GM04503 (cell line): ENCODE results near the gene KCTD15.

Experiments
- DNase-seq: peaks from one replicate; pipeline ENCODE4 v3.0.0-alpha.2; 2012; ENCODE audit warnings: low read depth

KCTD15 gene

DNA sequence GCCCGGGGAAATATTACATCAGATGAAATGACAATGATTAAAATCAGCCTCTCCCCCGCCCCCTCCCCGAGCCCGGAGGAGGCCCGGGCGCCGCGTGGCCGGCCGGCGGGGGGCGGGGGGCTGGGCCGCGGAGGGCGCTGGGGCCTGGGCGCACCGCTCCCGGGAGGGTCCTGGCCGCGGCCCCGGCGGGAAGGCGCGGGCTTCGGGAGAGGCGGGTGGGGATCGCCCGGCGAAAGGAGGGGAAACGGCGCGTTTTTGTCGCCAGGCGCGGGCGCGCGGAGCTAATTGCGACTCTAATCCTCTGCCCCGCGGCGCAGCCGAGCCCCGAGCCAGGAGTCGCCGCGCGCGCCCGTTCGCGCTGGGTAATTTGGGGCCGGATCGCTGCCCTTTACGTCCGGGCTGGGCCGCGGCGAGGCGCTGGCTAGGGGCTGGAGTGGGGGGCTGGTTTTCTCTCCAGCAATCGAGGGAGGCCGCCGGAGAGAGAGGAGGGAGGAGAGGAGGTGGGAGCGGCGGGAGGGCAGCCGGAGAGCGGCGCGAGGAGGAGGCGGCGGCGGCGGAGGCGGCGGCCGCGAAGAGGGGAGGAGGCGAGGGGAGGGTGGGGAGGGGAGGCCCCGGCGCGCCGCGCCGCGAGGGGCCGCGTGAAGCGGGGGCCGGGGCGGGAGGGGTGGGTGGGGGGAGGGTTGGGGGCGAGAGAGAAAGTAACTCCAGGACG lies at the start of gene KCTD15:
Gene KCTD15, plus strand, starts transcription at position 707 of the 712 bp plus-strand sequence. CDS start 3,585 bp downstream, outside the sequence.
- no peak for DNase-seq

- DNase-seq, result no peak
Measured at GRCh38 chr19:33747273-33747672, 49.4 kb upstream of the KCTD15 start.

DNA sequence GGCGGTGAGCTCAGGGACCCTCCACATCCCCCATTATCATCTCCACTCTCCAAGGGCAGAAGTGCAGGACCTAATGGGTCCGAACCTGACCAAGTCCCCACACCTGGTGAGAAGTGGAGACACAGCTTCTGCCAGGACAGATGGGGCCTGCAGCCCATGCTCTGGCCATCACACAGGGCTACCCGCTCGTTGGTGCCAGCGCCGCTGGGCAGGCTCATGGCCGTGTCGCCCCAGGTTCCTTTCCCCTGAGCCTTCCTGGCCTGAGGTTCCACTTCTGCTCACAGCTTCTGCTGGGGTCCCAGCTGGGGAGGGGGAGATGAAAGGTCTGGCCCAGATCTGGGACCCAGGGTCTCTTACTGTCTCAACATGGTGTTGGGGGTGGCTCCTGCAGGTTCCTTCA lies 48.4 kb upstream of the KCTD15 start:
- DNase-seq, result no peak

GRCh38 chr19:33749016-33749415 lies 47.7 kb upstream of the KCTD15 start:
- no peak for DNase-seq

GRCh38 chr19:33749619-33750175 lies 47.0 kb upstream of the KCTD15 start:
- DNase-seq, result no peak

DNA sequence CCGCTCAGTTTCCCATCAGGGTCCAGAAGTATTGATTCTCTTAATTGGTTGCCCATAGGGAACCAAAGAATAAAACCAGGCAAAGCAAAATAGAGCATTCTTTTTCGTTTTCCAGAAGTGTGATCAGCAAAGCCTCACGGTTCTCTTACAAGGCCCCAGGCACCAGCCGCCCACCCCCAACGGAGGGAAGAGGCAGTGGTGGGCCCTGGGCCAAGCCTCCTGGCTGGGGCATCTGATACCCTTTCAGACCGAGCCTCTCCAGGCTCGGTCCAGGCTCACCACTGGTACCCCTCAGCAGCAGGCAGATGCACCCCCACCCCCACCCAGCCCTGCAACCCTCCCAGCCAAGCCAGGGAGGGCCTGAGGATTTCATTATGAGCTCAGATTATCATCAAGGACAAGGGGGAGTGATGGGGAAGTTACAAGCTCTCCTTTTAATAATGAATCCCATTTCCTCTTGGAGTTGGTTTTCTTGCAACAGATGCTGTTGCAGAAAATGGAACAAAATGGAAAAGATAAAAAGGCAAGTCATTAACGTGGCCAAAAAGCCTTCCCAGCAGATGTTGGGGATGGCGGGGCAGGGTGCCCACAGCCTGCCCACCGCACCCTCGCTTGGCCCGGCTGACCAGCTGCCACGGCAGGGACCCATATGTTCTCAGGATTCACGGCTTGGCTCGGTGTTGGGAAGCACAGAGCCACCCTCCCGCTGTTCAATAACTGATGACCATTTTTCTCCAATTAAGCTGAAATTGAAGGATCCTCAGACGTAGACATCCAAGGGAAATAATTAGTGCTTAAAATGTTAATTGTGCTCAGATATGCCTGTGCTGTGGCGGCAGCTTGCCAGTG lies 45.9 kb upstream of the KCTD15 start:
- DNase-seq, result no peak

- no peak for DNase-seq
Measured at GRCh38 chr19:33751436-33751770, 45.3 kb upstream of the KCTD15 start.

DNA sequence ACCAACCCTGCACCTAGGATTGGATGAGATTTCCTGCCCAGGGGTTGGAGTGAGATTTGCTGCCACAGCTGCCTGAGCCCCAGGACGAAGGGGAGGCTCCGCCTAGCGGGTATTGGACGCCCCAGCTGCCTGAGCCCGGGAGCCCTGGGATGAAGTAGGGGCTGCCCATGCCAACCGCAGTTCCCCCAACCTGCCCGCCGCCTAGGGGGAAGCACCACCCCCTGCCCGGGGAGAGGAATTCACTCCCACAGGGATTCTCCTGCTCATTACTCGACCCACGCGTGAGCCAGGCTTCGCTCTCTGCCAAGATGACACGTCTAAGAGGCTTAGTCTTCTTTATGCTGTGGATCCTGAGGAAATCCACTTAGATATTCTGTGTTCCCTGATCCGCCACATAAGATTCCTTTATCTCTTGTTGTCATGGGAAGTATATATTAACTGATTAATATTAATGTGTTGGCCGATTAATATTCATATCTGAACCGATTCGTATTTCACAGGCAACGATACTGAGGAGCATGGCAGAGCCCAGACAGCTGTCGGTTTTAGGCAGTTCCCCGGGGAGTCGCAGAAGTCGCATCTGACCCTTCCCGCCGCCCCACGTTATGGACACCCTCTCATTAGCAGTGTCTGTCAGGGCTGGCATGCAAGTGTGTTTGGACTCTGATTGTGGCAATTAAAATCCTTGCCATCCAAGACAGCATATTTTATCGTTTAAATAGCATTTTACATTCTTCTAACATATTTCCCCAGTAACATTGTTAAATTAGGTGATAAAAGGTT lies 44.5 kb upstream of the KCTD15 start:
- DNase-seq, result no peak

- DNase-seq, result no peak
Measured at GRCh38 chr19:33752945-33753344, 43.7 kb upstream of the KCTD15 start.

GRCh38 chr19:33754361-33754760 lies 42.3 kb upstream of the KCTD15 start:
- no peak for DNase-seq

DNA sequence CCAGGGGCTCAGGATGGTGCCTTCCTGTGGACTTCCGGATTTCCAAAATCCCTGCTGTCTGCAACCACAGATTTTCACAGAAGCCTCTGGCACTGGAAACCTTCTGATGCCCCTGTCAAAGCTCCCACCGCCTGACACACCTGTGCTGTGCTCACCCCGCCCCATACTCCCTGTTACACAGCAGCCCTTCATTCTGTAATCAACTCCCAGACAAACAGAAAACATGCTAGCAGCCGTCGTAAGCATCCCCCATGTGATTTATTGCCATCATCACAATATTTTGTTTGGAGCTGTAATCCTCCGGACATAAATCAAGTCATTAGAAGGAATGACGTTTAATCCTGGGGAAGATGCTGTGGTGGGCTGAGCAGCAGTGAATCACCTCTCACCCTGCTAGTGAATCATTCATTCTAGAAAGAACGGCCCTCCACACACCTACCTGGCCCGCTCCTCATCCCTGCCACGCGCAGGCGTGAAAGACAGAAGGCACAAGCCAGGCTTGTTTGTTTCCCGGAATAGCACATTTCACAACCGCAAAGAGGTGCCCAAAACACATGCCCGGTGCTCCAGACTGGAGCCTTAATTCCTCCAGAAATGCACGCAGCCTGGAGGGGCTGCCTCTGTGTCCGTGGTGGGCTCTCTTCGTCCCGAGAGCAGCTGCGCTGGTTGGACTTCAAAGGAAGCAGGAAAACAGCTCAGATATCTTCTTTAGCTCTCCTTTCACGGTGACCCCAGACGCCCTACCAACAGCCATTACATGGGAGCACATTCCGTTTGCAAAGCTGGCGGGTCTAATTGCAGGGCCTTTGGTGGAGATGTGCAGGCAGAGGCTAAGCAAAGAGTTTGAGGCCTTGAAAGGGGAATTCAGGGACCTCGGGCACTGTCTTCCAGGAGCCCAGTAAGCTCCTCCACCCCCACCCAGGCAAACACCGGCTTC lies 41.3 kb upstream of the KCTD15 start:
- DNase-seq, result no peak

- no peak for DNase-seq
Measured at GRCh38 chr19:33756177-33756576, 40.5 kb upstream of the KCTD15 start.

DNA sequence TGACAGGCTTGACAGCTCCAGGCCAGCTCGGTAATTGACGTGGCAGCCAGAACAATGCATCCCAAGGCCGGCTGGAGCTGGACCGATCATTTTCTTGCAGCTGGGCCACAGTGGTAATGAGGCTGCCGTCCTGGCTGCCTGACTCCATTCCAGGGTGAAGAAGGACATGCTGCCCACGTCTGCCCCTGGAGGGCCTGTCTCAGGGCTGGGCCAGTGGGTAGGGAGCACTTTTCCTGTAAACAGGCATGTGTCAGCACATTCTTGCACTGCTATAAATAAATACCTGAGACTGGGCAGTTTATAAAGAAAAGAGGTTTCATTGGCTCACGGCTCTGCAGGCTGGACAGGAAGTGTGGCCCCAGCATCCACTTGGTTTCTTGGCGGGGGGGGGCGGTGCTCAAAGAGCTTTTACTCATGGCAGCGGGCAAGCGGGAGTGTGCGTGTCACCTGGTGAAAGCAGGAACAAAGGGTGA lies 38.1 kb upstream of the KCTD15 start:
- no peak for DNase-seq

- no peak for DNase-seq
Measured at GRCh38 chr19:33759356-33759755, 37.3 kb upstream of the KCTD15 start.

DNA sequence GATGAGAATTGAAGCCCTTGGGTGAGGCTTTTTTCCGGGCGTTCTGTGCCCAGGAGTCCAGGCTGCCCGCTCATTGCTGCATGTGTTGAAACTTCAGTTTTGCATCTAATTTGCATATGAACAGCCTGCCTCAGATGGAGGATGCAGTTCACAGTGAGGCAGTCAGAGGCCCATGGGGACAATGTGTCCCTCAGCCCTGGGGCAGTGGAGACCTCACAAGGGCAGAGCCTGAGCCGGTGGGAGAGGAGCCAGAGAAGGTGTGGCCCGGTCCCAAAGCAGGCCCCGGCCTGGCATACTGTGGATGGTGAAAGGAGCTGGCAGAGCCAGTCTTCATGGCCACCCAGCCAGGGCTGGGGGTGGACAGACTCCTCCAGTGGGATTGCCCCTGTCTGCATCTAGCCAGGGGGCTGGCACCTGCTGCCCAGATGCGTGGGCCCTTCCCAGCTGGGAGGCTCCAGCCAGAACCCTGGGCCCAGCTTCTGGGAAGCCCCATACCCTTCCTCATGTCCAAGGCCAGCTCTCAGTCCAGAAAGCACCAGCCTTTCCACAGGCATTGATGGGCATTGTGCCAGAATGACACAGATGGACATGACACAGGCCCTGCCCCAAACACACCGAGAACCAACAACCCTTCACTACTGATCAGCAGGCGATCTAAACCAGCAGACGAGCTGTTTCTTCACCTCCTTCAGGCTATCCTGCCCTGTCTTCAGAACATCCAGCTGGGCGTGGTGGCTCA lies 32.9 kb upstream of the KCTD15 start:
- no peak for DNase-seq

DNA sequence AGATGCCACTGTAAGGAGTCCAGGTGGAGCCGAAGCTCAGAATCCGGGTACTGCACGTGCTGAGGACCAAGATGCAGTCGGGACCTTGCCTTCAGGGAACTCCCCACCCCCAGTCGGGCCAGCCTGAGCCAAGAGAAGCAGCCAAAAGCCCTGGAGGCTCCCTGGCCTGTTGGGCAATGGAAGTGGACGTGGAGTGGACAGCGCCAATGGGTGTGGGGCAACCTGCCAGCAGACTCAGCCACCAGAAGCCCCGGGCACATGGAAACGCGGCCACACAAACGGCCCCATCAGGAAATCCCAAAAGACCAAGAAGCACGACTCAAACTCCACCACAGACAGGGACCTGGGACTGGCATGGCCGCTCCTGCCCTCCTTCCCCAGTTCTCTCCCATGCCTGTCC lies 30.0 kb upstream of the KCTD15 start:
- DNase-seq, result no peak

DNA sequence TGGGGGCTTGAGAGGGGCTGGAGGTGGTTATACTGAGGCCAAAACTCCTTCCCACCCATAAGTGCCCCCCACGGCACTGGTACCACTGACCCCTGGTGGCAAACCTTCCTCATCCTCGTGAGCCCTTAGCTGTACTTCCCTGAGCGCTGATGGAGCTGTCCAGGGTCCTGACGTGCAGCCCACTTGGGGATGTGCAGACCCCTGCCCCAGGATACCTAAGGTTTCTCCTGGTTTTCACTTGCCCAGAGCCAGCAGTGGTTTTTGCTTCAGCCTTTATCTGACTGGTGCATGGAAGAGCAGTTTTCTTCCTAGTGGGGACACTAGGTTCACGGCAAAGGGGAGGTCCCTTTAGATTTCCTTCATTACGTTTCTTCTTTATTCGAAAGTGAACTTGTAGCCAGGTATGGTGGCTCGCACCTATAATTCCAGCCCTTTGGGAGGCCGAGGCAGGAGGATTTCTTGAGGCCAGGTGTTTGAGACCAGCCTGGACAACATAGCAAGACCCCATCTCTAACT lies 28.7 kb upstream of the KCTD15 start:
- no peak for DNase-seq

GRCh38 chr19:33769208-33769607 lies 27.5 kb upstream of the KCTD15 start:
- DNase-seq, result no peak

DNA sequence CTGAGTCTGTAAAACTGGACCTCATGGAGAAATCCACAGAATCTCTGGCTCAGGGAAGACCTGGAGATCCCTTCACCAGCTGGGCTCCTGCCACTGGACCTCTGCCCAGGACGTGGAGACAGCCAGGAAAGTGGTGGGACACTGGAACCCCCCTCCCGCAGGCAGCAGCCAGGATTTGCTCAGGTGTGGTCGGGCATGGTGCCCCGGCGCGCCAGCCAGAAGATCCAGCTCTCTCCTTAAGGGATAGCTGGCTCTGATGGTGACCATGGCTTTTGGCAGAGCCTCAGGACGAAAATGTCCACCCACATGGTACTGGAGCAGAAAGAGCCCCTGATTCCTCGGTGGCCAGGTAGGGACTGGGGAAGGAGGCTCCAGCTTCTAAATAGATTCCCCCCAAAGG lies 26.6 kb upstream of the KCTD15 start:
- no peak for DNase-seq

- DNase-seq, result no peak
Measured at GRCh38 chr19:33771384-33772101, 25.1 kb upstream of the KCTD15 start.
